ENCODE results near the gene FAM181A. TPM values are rescaled to one million over a fixed set of nuclear protein-coding genes. Genes with fewer than 3 reads are reported as not detected.

FAM181A gene
- total and polyA plus RNA-seq, 2 experiments from 2014 or later = not detected

DNA sequence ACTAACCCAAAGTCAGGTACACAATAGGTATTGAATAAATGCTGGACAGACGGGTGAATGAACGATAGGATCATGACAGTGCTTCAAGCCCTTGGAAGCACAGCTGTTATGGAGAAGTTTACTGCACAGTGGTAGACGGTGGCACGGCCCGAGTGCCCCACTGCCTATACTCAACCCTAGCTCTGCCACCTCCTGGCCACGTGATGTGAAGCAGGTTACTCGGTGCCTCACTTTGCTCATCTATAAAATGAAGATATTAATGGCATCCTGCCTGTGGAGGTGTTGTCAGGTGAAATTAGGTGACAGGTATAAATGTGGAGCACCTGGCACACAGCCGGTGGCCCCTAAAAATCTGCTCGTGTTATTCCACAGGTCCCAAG lies 43.4 kb downstream of the FAM181A start:
- no peaks in the 10 kb centered on the region for H3K9me2 ChIP-seq (ENCODE audit: insufficient read depth)
- no peaks in the 10 kb centered on the region; the same call in 1 of the 2 replicates for H3K4me1 ChIP-seq (ENCODE audit: insufficient read depth)
- DNase-seq (ENCODE audit: low spot score) (peak; percentile 46), ATAC-seq (peak; percentile 88)
- H4K20me1 ChIP-seq (replicated peaks; ENCODE audit: insufficient read depth) = no peaks in the 10 kb centered on the region
- Mint-ChIP-seq H3K27ac (no peak overlapping the region), H3K4me1 (peaks cover 2% of the 10 kb centered on the region), H3K36me3 (ENCODE audit: low read depth) (no peaks in the 10 kb centered on the region), H3K9me3 (no peaks in the 10 kb centered on the region), H3K27me3 (ENCODE audit: insufficient read depth, low read depth, poor library complexity) (peaks cover 3% of the 10 kb centered on the region), H3K4me3 (no peak overlapping the region)
- H3F3A ChIP-seq (replicated peaks; ENCODE audit: low read depth) = no peaks in the 10 kb centered on the region
- H3K27ac ChIP-seq (ENCODE audit: low read depth) = no peak overlapping the region
- H3K79me2 ChIP-seq (replicated peaks; ENCODE audit: insufficient read depth) = no peaks in the 10 kb centered on the region
- no peak overlapping the region for H3K4me3 ChIP-seq
- no peak overlapping the region for H3K4me2 ChIP-seq
- TF ChIP-seq, protein P1, sequence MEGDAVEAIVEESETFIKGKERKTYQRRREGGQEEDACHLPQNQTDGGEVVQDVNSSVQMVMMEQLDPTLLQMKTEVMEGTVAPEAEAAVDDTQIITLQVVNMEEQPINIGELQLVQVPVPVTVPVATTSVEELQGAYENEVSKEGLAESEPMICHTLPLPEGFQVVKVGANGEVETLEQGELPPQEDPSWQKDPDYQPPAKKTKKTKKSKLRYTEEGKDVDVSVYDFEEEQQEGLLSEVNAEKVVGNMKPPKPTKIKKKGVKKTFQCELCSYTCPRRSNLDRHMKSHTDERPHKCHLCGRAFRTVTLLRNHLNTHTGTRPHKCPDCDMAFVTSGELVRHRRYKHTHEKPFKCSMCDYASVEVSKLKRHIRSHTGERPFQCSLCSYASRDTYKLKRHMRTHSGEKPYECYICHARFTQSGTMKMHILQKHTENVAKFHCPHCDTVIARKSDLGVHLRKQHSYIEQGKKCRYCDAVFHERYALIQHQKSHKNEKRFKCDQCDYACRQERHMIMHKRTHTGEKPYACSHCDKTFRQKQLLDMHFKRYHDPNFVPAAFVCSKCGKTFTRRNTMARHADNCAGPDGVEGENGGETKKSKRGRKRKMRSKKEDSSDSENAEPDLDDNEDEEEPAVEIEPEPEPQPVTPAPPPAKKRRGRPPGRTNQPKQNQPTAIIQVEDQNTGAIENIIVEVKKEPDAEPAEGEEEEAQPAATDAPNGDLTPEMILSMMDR (conservative IDR thresholded peaks at IDR 0.05; ENCODE audit: low read depth in 2 of 2) = peak; percentile 42 to 68
- TF ChIP-seq EZH2phosphoT487 (IDR thresholded peaks at IDR 0.05; ENCODE audit: unreplicated experiment) (no peak), STAT1 (IDR thresholded peaks at IDR 0.05; ENCODE audit: unreplicated experiment) (no peak)
- H3K36me3 ChIP-seq (ENCODE audit: insufficient read depth) = no peaks in the 10 kb centered on the region
- H2AFZ ChIP-seq = no peak overlapping the region
- no peaks in the 10 kb centered on the region for H3K27me3 ChIP-seq (ENCODE audit: insufficient read depth)

DNA sequence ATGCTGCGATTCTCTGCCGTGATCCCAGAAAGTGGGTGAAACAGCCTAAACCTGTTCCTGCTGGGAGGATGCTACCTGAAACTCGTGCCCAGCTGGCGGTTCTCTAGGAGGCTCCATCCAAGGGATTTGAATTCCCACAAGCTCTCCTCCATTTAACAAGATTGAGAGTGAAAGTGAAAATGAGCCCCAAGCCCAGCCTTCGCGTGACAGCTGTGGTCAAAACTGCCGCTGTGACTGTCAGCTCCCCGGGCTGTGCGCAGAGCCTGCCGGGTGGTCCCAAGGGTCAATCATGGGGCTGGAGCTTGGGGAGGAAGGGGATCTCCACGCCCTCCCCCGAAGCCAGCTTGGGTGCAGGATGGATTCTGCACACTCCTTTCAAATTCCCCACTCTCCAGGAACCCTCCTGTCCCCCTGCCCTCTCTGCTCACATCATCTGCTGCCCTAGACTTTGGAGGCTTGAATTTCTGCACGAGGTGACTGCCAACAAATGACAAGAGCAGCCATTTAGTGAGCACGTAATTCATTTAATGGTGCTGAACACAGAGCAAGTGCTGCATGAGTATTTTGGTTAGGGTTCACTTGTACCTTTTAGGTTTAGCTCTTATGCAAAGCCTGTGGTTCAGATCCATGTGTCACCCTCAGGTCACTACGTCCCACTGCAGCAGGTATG lies 44.0 kb downstream of the FAM181A start:
- H3K27ac Mint-ChIP-seq = no peak overlapping the region
- ATAC-seq (no peak), DNase-seq (ENCODE audit: low spot score) (no peak)
- Histone ChIP-seq H3F3A (replicated peaks; ENCODE audit: low read depth) (no peaks in the 10 kb centered on the region), H4K20me1 (replicated peaks; ENCODE audit: insufficient read depth) (no peaks in the 10 kb centered on the region), H3K27me3 (ENCODE audit: insufficient read depth) (no peaks in the 10 kb centered on the region), H3K4me1 (ENCODE audit: insufficient read depth) (no peaks in the 10 kb centered on the region; the same call in 1 of the 2 replicates), H3K36me3 (ENCODE audit: insufficient read depth) (no peaks in the 10 kb centered on the region), H2AFZ (no peak overlapping the region), H3K4me3 (no peak overlapping the region), H3K4me2 (no peak overlapping the region), H3K9me2 (ENCODE audit: insufficient read depth) (no peaks in the 10 kb centered on the region), H3K27ac (ENCODE audit: low read depth) (no peak overlapping the region), H3K79me2 (replicated peaks; ENCODE audit: insufficient read depth) (no peaks in the 10 kb centered on the region)
- peaks cover 8% of the 10 kb centered on the region for H3K4me1 Mint-ChIP-seq
- no peaks in the 10 kb centered on the region for H3K9me3 Mint-ChIP-seq
- H3K36me3 Mint-ChIP-seq (ENCODE audit: low read depth) = no peaks in the 10 kb centered on the region
- H3K4me3 Mint-ChIP-seq = no peak overlapping the region
- peaks cover 7% of the 10 kb centered on the region for H3K27me3 Mint-ChIP-seq (ENCODE audit: insufficient read depth, low read depth, poor library complexity)
- TF ChIP-seq, protein P2, sequence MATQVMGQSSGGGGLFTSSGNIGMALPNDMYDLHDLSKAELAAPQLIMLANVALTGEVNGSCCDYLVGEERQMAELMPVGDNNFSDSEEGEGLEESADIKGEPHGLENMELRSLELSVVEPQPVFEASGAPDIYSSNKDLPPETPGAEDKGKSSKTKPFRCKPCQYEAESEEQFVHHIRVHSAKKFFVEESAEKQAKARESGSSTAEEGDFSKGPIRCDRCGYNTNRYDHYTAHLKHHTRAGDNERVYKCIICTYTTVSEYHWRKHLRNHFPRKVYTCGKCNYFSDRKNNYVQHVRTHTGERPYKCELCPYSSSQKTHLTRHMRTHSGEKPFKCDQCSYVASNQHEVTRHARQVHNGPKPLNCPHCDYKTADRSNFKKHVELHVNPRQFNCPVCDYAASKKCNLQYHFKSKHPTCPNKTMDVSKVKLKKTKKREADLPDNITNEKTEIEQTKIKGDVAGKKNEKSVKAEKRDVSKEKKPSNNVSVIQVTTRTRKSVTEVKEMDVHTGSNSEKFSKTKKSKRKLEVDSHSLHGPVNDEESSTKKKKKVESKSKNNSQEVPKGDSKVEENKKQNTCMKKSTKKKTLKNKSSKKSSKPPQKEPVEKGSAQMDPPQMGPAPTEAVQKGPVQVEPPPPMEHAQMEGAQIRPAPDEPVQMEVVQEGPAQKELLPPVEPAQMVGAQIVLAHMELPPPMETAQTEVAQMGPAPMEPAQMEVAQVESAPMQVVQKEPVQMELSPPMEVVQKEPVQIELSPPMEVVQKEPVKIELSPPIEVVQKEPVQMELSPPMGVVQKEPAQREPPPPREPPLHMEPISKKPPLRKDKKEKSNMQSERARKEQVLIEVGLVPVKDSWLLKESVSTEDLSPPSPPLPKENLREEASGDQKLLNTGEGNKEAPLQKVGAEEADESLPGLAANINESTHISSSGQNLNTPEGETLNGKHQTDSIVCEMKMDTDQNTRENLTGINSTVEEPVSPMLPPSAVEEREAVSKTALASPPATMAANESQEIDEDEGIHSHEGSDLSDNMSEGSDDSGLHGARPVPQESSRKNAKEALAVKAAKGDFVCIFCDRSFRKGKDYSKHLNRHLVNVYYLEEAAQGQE (IDR thresholded peaks at IDR 0.05; ENCODE audit: unreplicated experiment) = no peak
- TF ChIP-seq JUNB (IDR thresholded peaks at IDR 0.05; ENCODE audit: unreplicated experiment) = no peak
- no peak for TF ChIP-seq NANOG (IDR thresholded peaks at IDR 0.05; ENCODE audit: borderline replicate concordance)
- no peak for TF ChIP-seq EZH2phosphoT487 (IDR thresholded peaks at IDR 0.05; ENCODE audit: unreplicated experiment)
- TF ChIP-seq POLR2AphosphoS5 (IDR thresholded peaks at IDR 0.05; ENCODE audit: low read depth) = no peak
- TF ChIP-seq CREB1 (CRISPR knock-in tag; IDR thresholded peaks at IDR 0.05; ENCODE audit: low read depth) = no peak
- TF ChIP-seq, protein P3, sequence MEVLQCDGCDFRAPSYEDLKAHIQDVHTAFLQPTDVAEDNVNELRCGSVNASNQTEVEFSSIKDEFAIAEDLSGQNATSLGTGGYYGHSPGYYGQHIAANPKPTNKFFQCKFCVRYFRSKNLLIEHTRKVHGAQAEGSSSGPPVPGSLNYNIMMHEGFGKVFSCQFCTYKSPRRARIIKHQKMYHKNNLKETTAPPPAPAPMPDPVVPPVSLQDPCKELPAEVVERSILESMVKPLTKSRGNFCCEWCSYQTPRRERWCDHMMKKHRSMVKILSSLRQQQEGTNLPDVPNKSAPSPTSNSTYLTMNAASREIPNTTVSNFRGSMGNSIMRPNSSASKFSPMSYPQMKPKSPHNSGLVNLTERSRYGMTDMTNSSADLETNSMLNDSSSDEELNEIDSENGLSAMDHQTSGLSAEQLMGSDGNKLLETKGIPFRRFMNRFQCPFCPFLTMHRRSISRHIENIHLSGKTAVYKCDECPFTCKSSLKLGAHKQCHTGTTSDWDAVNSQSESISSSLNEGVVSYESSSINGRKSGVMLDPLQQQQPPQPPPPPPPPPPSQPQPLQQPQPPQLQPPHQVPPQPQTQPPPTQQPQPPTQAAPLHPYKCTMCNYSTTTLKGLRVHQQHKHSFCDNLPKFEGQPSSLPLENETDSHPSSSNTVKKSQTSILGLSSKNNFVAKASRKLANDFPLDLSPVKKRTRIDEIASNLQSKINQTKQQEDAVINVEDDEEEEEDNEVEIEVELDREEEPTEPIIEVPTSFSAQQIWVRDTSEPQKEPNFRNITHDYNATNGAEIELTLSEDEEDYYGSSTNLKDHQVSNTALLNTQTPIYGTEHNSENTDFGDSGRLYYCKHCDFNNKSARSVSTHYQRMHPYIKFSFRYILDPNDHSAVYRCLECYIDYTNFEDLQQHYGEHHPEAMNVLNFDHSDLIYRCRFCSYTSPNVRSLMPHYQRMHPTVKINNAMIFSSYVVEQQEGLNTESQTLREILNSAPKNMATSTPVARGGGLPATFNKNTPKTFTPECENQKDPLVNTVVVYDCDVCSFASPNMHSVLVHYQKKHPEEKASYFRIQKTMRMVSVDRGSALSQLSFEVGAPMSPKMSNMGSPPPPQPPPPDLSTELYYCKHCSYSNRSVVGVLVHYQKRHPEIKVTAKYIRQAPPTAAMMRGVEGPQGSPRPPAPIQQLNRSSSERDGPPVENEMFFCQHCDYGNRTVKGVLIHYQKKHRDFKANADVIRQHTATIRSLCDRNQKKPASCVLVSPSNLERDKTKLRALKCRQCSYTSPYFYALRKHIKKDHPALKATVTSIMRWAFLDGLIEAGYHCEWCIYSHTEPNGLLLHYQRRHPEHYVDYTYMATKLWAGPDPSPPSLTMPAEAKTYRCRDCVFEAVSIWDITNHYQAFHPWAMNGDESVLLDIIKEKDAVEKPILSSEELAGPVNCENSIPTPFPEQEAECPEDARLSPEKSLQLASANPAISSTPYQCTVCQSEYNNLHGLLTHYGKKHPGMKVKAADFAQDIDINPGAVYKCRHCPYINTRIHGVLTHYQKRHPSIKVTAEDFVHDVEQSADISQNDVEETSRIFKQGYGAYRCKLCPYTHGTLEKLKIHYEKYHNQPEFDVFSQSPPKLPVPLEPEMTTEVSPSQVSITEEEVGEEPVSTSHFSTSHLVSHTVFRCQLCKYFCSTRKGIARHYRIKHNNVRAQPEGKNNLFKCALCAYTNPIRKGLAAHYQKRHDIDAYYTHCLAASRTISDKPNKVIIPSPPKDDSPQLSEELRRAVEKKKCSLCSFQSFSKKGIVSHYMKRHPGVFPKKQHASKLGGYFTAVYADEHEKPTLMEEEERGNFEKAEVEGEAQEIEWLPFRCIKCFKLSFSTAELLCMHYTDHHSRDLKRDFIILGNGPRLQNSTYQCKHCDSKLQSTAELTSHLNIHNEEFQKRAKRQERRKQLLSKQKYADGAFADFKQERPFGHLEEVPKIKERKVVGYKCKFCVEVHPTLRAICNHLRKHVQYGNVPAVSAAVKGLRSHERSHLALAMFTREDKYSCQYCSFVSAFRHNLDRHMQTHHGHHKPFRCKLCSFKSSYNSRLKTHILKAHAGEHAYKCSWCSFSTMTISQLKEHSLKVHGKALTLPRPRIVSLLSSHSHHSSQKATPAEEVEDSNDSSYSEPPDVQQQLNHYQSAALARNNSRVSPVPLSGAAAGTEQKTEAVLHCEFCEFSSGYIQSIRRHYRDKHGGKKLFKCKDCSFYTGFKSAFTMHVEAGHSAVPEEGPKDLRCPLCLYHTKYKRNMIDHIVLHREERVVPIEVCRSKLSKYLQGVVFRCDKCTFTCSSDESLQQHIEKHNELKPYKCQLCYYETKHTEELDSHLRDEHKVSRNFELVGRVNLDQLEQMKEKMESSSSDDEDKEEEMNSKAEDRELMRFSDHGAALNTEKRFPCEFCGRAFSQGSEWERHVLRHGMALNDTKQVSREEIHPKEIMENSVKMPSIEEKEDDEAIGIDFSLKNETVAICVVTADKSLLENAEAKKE (CRISPR knock-in tag; IDR thresholded peaks at IDR 0.05) = no peak
- no peak for TF ChIP-seq ZNF114 (CRISPR knock-in tag; IDR thresholded peaks at IDR 0.05)
